ENCODE data around the gene TSC22D2. TPM values are rescaled to one million over a fixed set of nuclear protein-coding genes. Genes with fewer than 3 reads are reported as not detected.

The TSC22D2 gene
- total RNA-seq, 1 donor from 2014 or later, result 116 TPM

GRCh38 chr3:150390087-150390486, 18.0 kb upstream of the TSC22D2 start:
- Mint-ChIP-seq H3K36me3 (ENCODE audit: low read depth, unreplicated experiment) (no peaks in the 10 kb centered on the region), H3K4me1 (ENCODE audit: low read depth, unreplicated experiment) (peaks cover 40% of the 10 kb centered on the region), H3K9me3 (ENCODE audit: unreplicated experiment) (no peaks in the 10 kb centered on the region), H3K4me3 (ENCODE audit: unreplicated experiment) (no peak overlapping the region), H3K27me3 (ENCODE audit: low read depth, unreplicated experiment) (no peaks in the 10 kb centered on the region), H3K27ac (ENCODE audit: unreplicated experiment) (no peak overlapping the region)
- Histone ChIP-seq H3K27me3 (ENCODE audit: insufficient read depth, low read length) (no peaks in the 10 kb centered on the region), H3K4me3 (ENCODE audit: insufficient read depth, low read depth, low read length) (no peak overlapping the region), H3K36me3 (ENCODE audit: insufficient read depth, low read length) (no peaks in the 10 kb centered on the region), H4K20me1 (ENCODE audit: insufficient read depth, low read length) (no peaks in the 10 kb centered on the region), H2AFZ (ENCODE audit: low read depth, low read length) (no peak overlapping the region), H3K9me3 (ENCODE audit: insufficient read depth, low read depth, low read length) (no peaks in the 10 kb centered on the region), H3K79me2 (ENCODE audit: insufficient read depth, low read length) (no peaks in the 10 kb centered on the region), H3K4me2 (ENCODE audit: low read length) (no peak overlapping the region), H3K27ac (ENCODE audit: low read depth, low read length) (no peak overlapping the region), H3K9ac (ENCODE audit: low read length) (no peak overlapping the region), H3K4me1 (ENCODE audit: insufficient read depth, low read length) (peaks cover 3% of the 10 kb centered on the region)
- DNase-seq (ENCODE audit: low read depth) (no peak), FAIRE-seq (no peak)
- no peak for TF ChIP-seq CTCF (IDR thresholded peaks at IDR 0.05; ENCODE audit: insufficient read depth, low read depth, low read length)
- TF ChIP-seq EZH2 (IDR thresholded peaks at IDR 0.05; ENCODE audit: insufficient read depth, low read length), result no peak

- no peaks in the 10 kb centered on the region for H3K27me3 ChIP-seq (ENCODE audit: insufficient read depth, low read length)
- DNase-seq (ENCODE audit: low read depth), result no peak
- H3K9me3 Mint-ChIP-seq (ENCODE audit: unreplicated experiment), result no peaks in the 10 kb centered on the region
- H3K4me2 ChIP-seq (ENCODE audit: low read length), result no peak overlapping the region
- H3K27ac Mint-ChIP-seq (ENCODE audit: unreplicated experiment), result no peak overlapping the region
- no peak overlapping the region for H3K27ac ChIP-seq (ENCODE audit: low read depth, low read length)
- H3K9me3 ChIP-seq (ENCODE audit: insufficient read depth, low read depth, low read length), result no peaks in the 10 kb centered on the region
- no peak overlapping the region for H3K4me3 ChIP-seq (ENCODE audit: insufficient read depth, low read depth, low read length)
- no peaks in the 10 kb centered on the region for H3K36me3 ChIP-seq (ENCODE audit: insufficient read depth, low read length)
- no peaks in the 10 kb centered on the region for H3K27me3 Mint-ChIP-seq (ENCODE audit: low read depth, unreplicated experiment)
- no peak overlapping the region for H2AFZ ChIP-seq (ENCODE audit: low read depth, low read length)
- H3K4me3 Mint-ChIP-seq (ENCODE audit: unreplicated experiment), result no peak overlapping the region
- no peaks in the 10 kb centered on the region for H3K79me2 ChIP-seq (ENCODE audit: insufficient read depth, low read length)
- peaks cover 3% of the 10 kb centered on the region for H3K4me1 ChIP-seq (ENCODE audit: insufficient read depth, low read length)
- no peak for TF ChIP-seq CTCF (IDR thresholded peaks at IDR 0.05; ENCODE audit: insufficient read depth, low read depth, low read length)
- no peak for TF ChIP-seq EZH2 (IDR thresholded peaks at IDR 0.05; ENCODE audit: insufficient read depth, low read length)
- FAIRE-seq, result no peak
- no peaks in the 10 kb centered on the region for H3K36me3 Mint-ChIP-seq (ENCODE audit: low read depth, unreplicated experiment)
- H4K20me1 ChIP-seq (ENCODE audit: insufficient read depth, low read length), result no peaks in the 10 kb centered on the region
- peaks cover 35% of the 10 kb centered on the region for H3K4me1 Mint-ChIP-seq (ENCODE audit: low read depth, unreplicated experiment)
- no peak overlapping the region for H3K9ac ChIP-seq (ENCODE audit: low read length)
Observed at GRCh38 chr3:150391161-150391560, 16.9 kb upstream of the TSC22D2 start.

DNA sequence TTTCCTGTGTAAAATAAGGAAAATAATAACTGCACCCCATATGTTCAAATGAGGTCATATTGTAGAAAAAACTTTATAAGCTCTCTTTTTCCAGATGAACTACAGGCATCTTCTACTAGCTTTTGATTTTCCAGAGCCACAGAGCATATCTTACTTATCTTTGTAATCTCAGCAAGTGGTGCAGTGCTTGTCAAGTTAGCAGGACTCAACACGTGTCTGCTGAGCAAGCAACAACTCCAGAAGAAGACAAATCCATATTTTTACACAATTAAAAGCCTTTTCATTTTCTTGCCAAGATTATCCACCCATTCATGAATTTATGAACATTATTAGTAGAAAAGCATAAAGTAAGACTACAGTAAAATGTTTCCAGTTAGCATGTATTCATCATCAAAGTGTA, 14.4 kb upstream of the TSC22D2 start:
- Mint-ChIP-seq H3K27me3 (ENCODE audit: low read depth, unreplicated experiment) (no peaks in the 10 kb centered on the region), H3K4me3 (ENCODE audit: unreplicated experiment) (no peak overlapping the region), H3K4me1 (ENCODE audit: low read depth, unreplicated experiment) (peaks cover 28% of the 10 kb centered on the region), H3K36me3 (ENCODE audit: low read depth, unreplicated experiment) (no peaks in the 10 kb centered on the region), H3K9me3 (ENCODE audit: unreplicated experiment) (no peaks in the 10 kb centered on the region), H3K27ac (ENCODE audit: unreplicated experiment) (no peak overlapping the region)
- no peaks in the 10 kb centered on the region for H3K79me2 ChIP-seq (ENCODE audit: insufficient read depth, low read length)
- H3K4me2 ChIP-seq (ENCODE audit: low read length), result no peak overlapping the region
- H3K27ac ChIP-seq (ENCODE audit: low read depth, low read length), result no peak overlapping the region
- no peaks in the 10 kb centered on the region for H3K9me3 ChIP-seq (ENCODE audit: insufficient read depth, low read depth, low read length)
- H2AFZ ChIP-seq (ENCODE audit: low read depth, low read length), result no peak overlapping the region
- H4K20me1 ChIP-seq (ENCODE audit: insufficient read depth, low read length), result no peaks in the 10 kb centered on the region
- peaks cover 3% of the 10 kb centered on the region for H3K4me1 ChIP-seq (ENCODE audit: insufficient read depth, low read length)
- H3K9ac ChIP-seq (ENCODE audit: low read length), result no peak overlapping the region
- no peak for TF ChIP-seq EZH2 (IDR thresholded peaks at IDR 0.05; ENCODE audit: insufficient read depth, low read length)
- no peak for TF ChIP-seq CTCF (IDR thresholded peaks at IDR 0.05; ENCODE audit: insufficient read depth, low read depth, low read length)
- DNase-seq (ENCODE audit: low read depth), result no peak
- no peak overlapping the region for H3K4me3 ChIP-seq (ENCODE audit: insufficient read depth, low read depth, low read length)
- FAIRE-seq, result peak; percentile 34
- no peaks in the 10 kb centered on the region for H3K36me3 ChIP-seq (ENCODE audit: insufficient read depth, low read length)
- no peaks in the 10 kb centered on the region for H3K27me3 ChIP-seq (ENCODE audit: insufficient read depth, low read length)
